OCI-LY3 (cell line): ENCODE measurements around the gene PRKCE.

Experiments used
- H2AFZ ChIP-seq: fragments of 200-600, 300-600 bp; shearing (Covaris generic); 2 replicates; pipeline ENCODE4 v1.6.0; 2014; ENCODE audit warnings: antibody characterized with exemption, low read depth, low read length
- H3K27ac ChIP-seq: fragments of 200-600, 300-600 bp; sonication (generic); 2 replicates; pipeline ENCODE4 v1.5.1; 2014; ENCODE audit warnings: mild to moderate bottlenecking, low read length, moderate library complexity, mixed read lengths
- H3K27me3 ChIP-seq: fragments of 200-600, 300-600 bp; sonication (generic); 2 replicates; pipeline ENCODE4 v1.6.1; 2014; ENCODE audit warnings: low read depth, low read length, mixed read lengths
- H3K36me3 ChIP-seq: fragments of 200-600, 300-600 bp; sonication (generic); replicated peaks from 2 replicates; pipeline ENCODE3; 2014; ENCODE audit warnings: low read depth, low read length, mixed read lengths
- H3K4me1 ChIP-seq: fragments of 300-600, 200-600 bp; sonication (generic); 2 replicates; pipeline ENCODE4 v1.6.1; 2014; ENCODE audit warnings: low read length, mixed read lengths
- H3K4me2 ChIP-seq: fragments of 200-600, 300-600 bp; sonication (generic); 2 replicates; pipeline ENCODE4 v1.6.1; 2014; ENCODE audit warnings: low read length, mixed read lengths
- H3K4me3 ChIP-seq: fragments of 300-600, 200-600 bp; sonication (generic); 2 replicates; pipeline ENCODE4 v1.5.1; 2014; ENCODE audit warnings: antibody characterized with exemption, mild to moderate bottlenecking, low read length, moderate library complexity
- H3K79me2 ChIP-seq: fragments of 300-600, 200-600 bp; shearing (Covaris generic); 2 replicates; pipeline ENCODE4 v1.6.1; 2014; ENCODE audit warnings: mild to moderate bottlenecking, low read length, mixed read lengths
- H3K9ac ChIP-seq: fragments of 300-600, 200-600 bp; shearing (Covaris generic); 2 replicates; pipeline ENCODE4 v1.6.0; 2014; ENCODE audit warnings: mild to moderate bottlenecking, low read length, moderate library complexity
- H3K9me3 ChIP-seq: fragments of 200-600, 300-600 bp; shearing (Covaris generic); 2 replicates; pipeline ENCODE4 v1.6.1; 2014; ENCODE audit warnings: low read length, mixed read lengths; ENCODE audit not compliant: insufficient read depth
- H4K20me1 ChIP-seq: fragments of 200-600, 300-600 bp; sonication (generic); 2 replicates; pipeline ENCODE4 v1.6.1; 2016; ENCODE audit warnings: low read length, mixed read lengths; ENCODE audit not compliant: insufficient read depth
- CTCF ChIP-seq: fragments of 200-600, 300-600 bp; sonication (generic); IDR thresholded peaks from 2 replicates; pipeline ENCODE4 v1.5.1; 2014; ENCODE audit warnings: antibody characterized with exemption, low read length, low read depth
- EZH2phosphoT487 ChIP-seq: fragments of 200-600 bp; shearing (Covaris generic); IDR thresholded peaks from 2 replicates; pipeline ENCODE4 v1.6.1; 2018; ENCODE audit warnings: antibody characterized with exemption, mixed run types, low read depth

PRKCE gene

GRCh38 chr2:45935791-45936622, 284.5 kb downstream of the PRKCE start:
- TF ChIP-seq CTCF, result peak; percentile 87
- TF ChIP-seq EZH2phosphoT487, result no peak
- H3K27me3 ChIP-seq, result no peaks in the 10 kb centered on the region
- H4K20me1 ChIP-seq, result no peaks in the 10 kb centered on the region
- H2AFZ ChIP-seq, result no peak overlapping the region; the same call in 1 of the 2 replicates
- H3K36me3 ChIP-seq, result no peaks in the 10 kb centered on the region
- peak overlapping the region; percentile 40 for H3K4me2 ChIP-seq
- no peaks in the 10 kb centered on the region for H3K79me2 ChIP-seq
- peaks cover 17% of the 10 kb centered on the region for H3K4me1 ChIP-seq
- no peak overlapping the region for H3K9ac ChIP-seq
- H3K9me3 ChIP-seq, result no peaks in the 10 kb centered on the region
- H3K27ac ChIP-seq, result no peak overlapping the region
- H3K4me3 ChIP-seq, result no peak overlapping the region

- TF ChIP-seq EZH2phosphoT487 (no peak), CTCF (0 out of 2 replicates have a peak, but pooled peaks have one; percentile 3)
- Histone ChIP-seq H3K4me1 (peaks cover 17% of the 10 kb centered on the region), H3K27ac (no peak overlapping the region), H3K36me3 (no peaks in the 10 kb centered on the region), H3K9me3 (no peaks in the 10 kb centered on the region), H2AFZ (no peak overlapping the region), H3K9ac (no peak overlapping the region), H3K4me2 (0 out of 2 replicates have a peak overlapping the region, but pooled peaks have one; percentile 40), H3K27me3 (no peaks in the 10 kb centered on the region), H3K79me2 (no peaks in the 10 kb centered on the region), H4K20me1 (no peaks in the 10 kb centered on the region), H3K4me3 (no peak overlapping the region)
Measured at GRCh38 chr2:45936623-45936979, 285.1 kb downstream of the PRKCE start.

- Histone ChIP-seq H3K9ac (no peak overlapping the region), H3K4me1 (peaks cover 8% of the 10 kb centered on the region), H3K27ac (no peak overlapping the region), H2AFZ (no peak overlapping the region), H3K79me2 (no peaks in the 10 kb centered on the region), H3K36me3 (no peaks in the 10 kb centered on the region), H3K27me3 (no peaks in the 10 kb centered on the region), H3K4me2 (no peak overlapping the region), H4K20me1 (no peaks in the 10 kb centered on the region), H3K9me3 (no peaks in the 10 kb centered on the region), H3K4me3 (no peak overlapping the region)
- no peak for TF ChIP-seq EZH2phosphoT487
- TF ChIP-seq CTCF, result no peak
Measured at GRCh38 chr2:45937990-45938389, 286.5 kb downstream of the PRKCE start.

GRCh38 chr2:45938649-45939511, 287.4 kb downstream of the PRKCE start:
- Histone ChIP-seq H3K9ac (no peak overlapping the region), H3K4me3 (no peak overlapping the region), H2AFZ (no peak overlapping the region), H3K27ac (no peak overlapping the region), H3K9me3 (no peaks in the 10 kb centered on the region), H3K4me2 (no peak overlapping the region), H3K79me2 (no peaks in the 10 kb centered on the region), H4K20me1 (no peaks in the 10 kb centered on the region), H3K4me1 (peaks cover 8% of the 10 kb centered on the region), H3K27me3 (no peaks in the 10 kb centered on the region), H3K36me3 (no peaks in the 10 kb centered on the region)
- no peak for TF ChIP-seq EZH2phosphoT487
